ENCODE measurements around the gene ANKS1B.
"Not testable (repeated sequence)": the region's sequence is repeated elsewhere in the genome, so short reads cannot be mapped to it uniquely, and the experiment has no call there.

Gene ANKS1B

DNA sequence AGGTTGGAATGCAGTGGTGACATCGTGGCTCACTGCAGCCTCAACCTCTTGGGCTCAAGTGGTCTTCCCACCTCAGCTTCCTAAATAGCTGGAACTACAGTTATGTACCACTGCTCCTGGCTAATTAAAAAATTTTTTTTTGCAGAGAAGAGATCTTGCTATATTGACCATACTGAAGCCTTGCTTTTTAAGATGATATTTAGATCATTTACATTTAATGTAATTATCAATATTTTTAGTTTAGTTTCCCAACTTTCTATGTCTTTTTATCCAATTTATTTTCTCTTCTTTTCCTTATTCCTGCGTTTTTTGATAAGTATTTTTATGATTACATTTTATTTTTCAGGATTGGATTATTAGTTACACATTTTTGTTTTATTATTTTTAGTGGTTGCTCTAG, 999.6 kb downstream of the ANKS1B start:
- no peak for DNase-seq

DNA sequence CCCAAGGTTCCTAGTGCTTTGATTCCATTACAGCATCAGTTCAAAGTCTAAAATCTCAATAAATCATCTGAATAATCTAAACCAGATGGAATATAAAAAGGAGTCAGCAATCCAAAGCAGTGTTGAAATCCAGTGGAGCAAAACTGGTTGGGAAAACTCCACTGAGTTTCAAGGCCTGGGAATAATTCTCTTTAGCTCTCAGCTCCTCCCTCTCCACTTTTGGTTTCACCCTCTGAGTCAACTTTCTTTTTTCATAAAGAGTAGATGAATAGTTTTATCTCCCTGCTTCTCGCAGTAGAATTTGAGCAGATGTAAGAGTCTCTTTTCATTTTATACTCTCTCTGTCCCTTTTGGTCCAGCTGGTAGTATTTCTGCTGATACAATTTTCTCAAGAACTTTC, 1001.1 kb downstream of the ANKS1B start:
- DNase-seq: no peak

DNA sequence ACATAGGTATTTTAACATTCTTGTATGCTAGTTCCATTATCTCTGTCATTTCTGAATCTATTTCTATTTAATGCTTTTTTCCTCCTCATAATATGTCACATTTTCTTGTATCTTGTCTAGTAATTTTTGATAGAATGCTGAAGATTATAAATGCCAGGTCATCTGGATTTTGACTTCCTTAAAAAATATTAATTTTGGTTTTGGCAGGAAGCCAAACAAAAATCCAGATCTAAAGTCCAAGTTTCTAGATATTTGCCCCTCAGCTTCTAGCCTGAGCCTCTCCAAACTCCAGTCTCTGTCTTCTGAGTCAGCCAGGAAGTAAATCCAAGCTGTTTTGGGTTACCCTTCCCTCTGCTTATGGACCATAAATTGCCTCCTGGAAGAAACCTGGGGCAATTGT, 1004.2 kb downstream of the ANKS1B start:
- DNase-seq: no peak

- no peak for DNase-seq
Observed at GRCh38 chr12:98977186-98977585, 1007.5 kb downstream of the ANKS1B start.

- no peak for DNase-seq
Observed at GRCh38 chr12:98974767-98975381, 1009.9 kb downstream of the ANKS1B start.

GRCh38 chr12:98973395-98973794, 1011.3 kb downstream of the ANKS1B start:
- DNase-seq: no peak

DNA sequence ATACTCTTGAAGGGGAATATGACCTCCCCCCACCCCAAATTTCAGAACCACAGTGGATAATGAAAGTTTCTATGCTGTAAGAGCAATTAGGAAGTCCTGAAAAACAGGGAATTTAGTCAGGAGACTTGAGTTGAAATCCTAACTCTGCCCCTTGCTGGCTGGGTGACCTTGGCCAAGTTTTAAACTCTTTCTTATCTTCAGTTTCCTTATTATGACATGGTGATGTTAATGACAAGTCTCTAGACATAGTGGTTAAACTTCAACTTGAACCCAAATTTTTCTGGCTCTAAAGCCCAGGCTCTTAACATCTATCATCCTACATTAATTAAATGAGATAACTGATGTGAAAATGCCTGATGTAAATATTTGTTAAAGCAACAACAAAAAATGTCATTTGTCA, 1013.8 kb downstream of the ANKS1B start:
- DNase-seq: no peak

DNA sequence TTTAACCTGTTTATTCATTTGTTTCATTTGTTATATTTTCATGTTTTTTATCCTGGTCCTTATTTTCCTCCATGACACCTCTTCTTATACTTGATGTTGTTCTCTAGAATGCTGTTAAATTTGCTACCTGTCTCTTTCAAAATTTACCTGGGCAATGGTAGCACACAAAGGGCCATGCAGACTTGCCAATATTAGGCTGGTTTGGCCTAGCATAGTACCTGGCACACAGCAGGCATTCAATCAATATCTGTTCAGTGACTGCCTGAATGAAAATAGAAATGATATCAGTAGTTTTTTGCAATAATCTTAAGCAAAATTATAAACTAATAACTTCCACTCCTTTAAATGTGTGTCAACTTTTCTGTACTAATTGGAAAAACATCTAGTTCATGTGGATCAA, 1014.5 kb downstream of the ANKS1B start:
- DNase-seq: no peak

GRCh38 chr12:98968896-98969295, 1015.8 kb downstream of the ANKS1B start:
- no peak for DNase-seq

- not testable (repeated sequence) for DNase-seq
Observed at GRCh38 chr12:98957135-98957534, 1027.6 kb downstream of the ANKS1B start.

DNA sequence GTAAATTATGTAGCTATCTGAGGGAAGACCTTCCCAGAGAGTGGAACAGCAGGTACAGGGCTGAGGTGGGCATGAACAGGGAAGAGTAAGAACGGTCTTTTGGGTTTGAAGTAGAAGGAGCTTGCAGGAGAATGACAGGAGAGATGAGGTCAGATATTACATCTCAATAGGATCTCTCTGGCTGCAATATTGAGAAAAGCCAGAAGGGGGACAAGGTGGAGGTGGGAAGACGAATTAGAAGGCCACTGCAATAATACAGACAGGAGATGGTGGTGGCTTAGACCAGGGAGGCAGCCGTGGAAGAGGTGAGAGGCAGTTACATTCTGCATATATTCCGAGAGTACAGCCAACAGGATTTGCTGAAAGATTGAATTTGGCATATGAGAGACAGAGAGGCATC, 1029.5 kb downstream of the ANKS1B start:
- no peak for DNase-seq

DNA sequence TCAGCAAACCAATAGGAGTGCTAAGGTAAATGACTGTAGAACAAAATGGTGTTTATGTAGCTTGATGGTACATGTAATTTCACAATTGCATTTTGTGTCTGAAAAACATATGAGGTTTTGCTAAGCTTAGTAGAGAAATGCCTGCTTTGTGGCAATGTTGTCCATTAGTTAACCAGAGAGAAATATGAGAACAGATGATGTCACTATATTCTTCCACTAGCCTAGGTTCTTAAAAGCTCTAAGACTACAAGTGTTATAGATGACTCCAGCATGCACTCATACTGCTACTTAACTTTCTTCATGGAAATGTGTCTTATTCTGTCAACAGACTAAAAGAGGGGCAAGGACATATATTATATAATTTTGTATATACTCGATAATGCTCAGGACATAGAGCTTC, 1030.2 kb downstream of the ANKS1B start:
- DNase-seq: no peak

- no peak for DNase-seq
Observed at GRCh38 chr12:98951406-98951805, 1033.3 kb downstream of the ANKS1B start.

DNA sequence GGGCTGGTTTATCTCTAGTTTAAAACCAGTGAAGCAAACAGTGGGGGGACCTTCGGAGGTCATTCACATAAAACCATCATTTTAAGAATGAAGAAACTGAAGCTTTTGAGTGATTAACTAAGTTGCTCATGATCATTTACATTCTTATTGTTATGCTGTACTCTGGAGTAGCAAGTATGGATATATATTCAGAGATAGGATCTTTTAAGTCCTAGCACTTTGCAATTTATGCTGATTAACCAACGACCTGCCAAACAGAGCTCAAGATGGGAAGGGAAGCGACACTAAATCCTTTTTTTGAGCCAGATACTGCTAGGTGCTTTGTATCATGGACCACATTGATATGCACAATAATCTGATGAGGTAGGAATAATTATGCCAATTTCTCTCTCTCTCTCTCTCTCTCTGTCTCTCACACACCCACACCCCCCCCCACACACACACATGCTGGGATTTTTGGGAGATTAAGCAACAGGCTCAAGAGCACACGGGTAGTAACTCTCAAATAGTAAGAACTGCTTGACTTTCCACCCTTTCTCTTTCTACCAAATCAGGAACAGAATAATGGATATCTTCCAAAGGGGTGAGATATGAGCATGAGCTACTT, 1036.3 kb downstream of the ANKS1B start:
- no peak for DNase-seq

DNA sequence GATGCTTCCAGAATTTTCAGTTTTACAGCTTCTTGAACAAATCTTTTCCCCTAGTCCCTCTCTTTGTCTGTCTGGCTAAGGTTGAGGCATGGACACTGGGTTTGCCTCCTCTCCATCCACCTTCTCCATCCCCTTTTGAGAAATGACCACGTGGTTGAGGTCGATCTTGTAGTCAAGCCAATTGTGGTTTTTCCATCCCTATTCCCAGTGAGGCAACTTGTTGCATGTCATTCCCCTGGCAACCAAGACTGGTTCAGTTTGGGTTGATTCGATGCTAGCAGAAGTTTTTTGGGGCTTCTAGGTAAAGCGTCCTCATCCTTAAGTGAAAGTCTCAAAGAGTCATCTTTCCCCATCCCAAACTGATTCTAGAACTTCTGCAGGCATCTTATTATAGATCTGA, 1038.9 kb downstream of the ANKS1B start:
- DNase-seq: no peak

DNA sequence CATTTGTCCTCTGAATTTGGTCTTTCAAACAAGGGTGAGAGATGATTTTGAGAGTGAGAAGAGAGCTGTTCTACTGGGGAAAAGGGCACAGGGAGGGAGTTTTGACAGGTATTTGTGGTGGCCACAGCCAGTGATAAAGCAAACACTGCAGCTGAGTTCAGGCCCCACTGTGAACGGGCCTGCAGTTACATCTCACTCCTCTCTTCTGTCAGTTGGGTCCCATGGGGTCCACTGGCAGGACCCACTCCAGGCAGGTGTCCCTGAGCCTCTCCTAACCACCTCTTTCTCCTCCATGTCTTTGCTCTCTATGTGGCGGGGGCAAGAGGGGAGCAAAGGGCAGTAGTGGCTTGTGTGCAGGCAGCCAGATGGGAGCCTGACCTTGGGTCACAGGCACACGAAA, 1044.8 kb downstream of the ANKS1B start:
- DNase-seq: no peak

GRCh38 chr12:98939350-98939749, 1045.4 kb downstream of the ANKS1B start:
- DNase-seq: no peak

DNA sequence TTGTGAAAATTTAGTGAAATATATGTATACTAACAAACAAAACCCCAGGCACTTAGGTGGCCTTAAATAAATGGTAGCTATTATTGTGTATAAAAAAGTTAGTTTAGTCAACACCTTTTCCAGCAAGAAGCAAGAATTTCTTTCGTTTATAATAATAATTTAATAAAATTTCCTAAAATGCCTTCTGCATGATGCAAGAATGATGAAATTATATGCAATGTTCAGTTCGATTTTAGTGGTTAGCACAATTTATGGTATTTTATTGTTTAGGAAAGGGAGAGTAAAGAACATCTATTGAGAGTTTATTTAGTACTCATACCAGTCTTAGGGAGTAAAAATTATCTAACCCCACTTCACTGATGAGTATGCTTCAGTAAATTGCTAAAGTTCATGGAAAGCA, 1048.9 kb downstream of the ANKS1B start:
- no peak for DNase-seq

GRCh38 chr12:98922871-98923270, 1061.9 kb downstream of the ANKS1B start:
- no peak for DNase-seq

GRCh38 chr12:98918176-98918863, 1066.4 kb downstream of the ANKS1B start:
- DNase-seq: no peak

GRCh38 chr12:98916106-98916505, 1068.6 kb downstream of the ANKS1B start:
- DNase-seq: no peak

DNA sequence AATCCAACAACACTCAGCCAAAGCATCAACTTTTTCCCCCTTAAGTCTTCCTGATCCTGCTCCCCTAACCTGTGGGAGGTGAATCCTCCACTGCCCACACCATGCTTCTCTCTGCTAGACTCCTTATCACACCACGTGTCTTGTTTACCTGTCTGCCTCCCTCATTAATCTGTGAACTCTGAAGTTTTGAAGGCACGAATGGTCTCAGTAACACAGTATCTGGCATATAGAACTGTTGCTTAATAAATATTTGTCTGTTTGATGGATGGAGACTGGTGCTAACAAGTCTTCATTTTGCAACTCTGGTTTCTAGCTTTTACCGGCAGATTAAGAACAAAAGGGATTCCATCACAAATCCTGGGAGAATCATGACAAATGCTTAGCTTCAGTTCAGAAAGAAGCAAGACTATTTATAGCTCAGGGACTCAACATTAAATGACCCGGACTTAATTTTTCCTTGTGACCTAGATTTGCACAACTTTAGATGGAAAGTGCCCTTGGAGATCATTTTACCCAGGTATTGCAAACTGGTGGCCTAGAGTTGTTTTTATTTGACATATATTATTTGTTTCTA, 1072.2 kb downstream of the ANKS1B start:
- no peak for DNase-seq

DNA sequence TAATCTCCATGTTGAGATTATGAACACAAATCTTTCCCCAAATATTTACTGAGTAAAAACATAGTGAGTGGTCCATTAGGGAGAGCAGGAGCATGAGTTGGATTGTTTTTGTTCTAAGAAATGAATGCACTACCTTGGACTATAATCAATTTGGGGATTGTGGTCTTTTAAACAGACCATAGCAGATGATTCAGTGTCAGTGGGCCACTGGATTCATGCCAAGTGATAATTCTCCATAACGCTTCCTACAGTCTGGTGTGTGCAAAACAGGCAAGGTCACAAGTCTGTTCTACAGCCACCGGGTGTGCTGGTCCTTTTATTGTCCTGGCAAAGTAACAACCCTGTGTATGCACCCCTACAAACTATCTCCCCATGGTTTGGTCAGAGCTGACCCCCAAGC, 1073.3 kb downstream of the ANKS1B start:
- DNase-seq: no peak

- DNase-seq: no peak
Observed at GRCh38 chr12:98909746-98910145, 1075.0 kb downstream of the ANKS1B start.
